GM19438 (cell line): ENCODE results near the gene CDC27.
"Not testable (repeated sequence)": the region's sequence is repeated elsewhere in the genome, so short reads cannot be mapped to it uniquely, and the experiment has no call there.

Experiments
- ATAC-seq: cut with Tn5 transposase; IDR thresholded peaks from one replicate; pipeline ENCODE4 v1.9.1; 2021; ENCODE audit warnings: low read depth; ENCODE audit not compliant: unreplicated experiment

The CDC27 gene

DNA sequence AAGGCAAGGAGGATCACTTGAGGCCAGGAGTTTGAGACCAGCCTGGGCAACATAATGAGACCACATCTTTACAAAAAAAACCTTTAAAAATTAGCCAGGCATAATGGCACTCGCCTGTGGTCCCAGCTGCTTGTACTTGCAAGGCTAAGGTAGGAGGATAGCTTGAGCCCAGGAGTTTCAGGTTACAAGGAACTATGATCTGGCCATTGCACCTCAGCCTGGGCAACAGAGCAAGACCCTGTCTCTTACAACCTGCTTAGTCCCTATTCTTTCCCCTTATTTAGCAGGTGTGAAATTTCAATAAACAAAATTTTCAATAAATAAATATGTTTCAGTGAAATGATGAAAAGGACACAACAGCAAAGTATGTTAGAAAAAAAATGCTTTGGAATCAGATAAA, 114.7 kb downstream of the CDC27 start:
- ATAC-seq = not testable (repeated sequence)

GRCh38 chr17:47073629-47074028, 115.5 kb downstream of the CDC27 start:
- ATAC-seq = not testable (repeated sequence)

GRCh38 chr17:47072886-47073285, 116.2 kb downstream of the CDC27 start:
- no peak for ATAC-seq

DNA sequence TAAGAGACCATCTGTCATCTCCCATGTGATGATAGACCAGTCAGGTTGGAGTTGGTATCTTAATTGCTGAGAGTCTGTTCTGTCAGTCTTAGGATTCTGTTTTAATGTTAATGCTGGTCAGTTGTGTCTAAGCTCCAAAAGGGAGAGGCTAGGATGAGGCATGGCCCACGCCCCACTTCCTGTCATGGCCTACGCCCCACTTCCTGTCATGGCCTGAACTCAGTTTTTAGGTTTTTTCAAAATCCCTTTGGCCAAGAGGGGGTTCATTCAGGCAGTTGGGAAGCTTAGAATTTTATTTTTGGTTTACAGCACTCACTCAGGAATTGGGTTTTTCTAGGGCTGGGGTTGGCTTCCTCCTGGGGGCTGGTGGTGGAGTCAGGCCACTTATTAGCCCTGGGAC, 117.9 kb downstream of the CDC27 start:
- ATAC-seq = not testable (repeated sequence)

GRCh38 chr17:47070266-47070665, 118.8 kb downstream of the CDC27 start:
- ATAC-seq = not testable (repeated sequence)
